H1 (cell line): ENCODE data around the gene ARMC5. TPM values are rescaled to one million over a fixed set of nuclear protein-coding genes. Genes with fewer than 3 reads are reported as not detected.

Experiments
- TAF1 ChIP-seq: IDR thresholded peaks from 2 replicates; pipeline ENCODE4 v1.6.1; 2011; ENCODE audit warnings: mild to moderate bottlenecking, low read depth, low read length
- polyA plus RNA-seq, 7 experiments: library from polyadenylated mRNA; depleted of rRNA in 3 of 7; stranded (reverse) in 5 of 7; unstranded in 2 of 7; fragments of >200 nt in 5 of 7; fragments of 200-250 nt in 2 of 7; gene quantifications; 1 replicate in 5 of 7; 2 replicates in 1 of 7; 4 replicates in 1 of 7; pipeline versions ENCODE4 v1.2.1 to v1.2.3, GENCODE V29; 2011 to 2013; ENCODE audit warnings: missing spikeins in 2 of 7, mixed read lengths in 2 of 7
- total RNA-seq: library from RNA; stranded (reverse); fragmentation: NEBNext Ultra II Directional; extraction: Animal tissue kit (Norgen Biotek cat#: 25700); gene quantifications from 2 replicates; pipeline ENCODE4 v1.2.1, GENCODE V29; 2021
- TF ChIP-seq, protein P1 (sequence below): fragments of 300-600 bp; sonication (generic); IDR thresholded peaks from 2 replicates; pipeline ENCODE4 v1.7.1; 2012; ENCODE audit warnings: low read length, moderate library complexity, mild to moderate bottlenecking, inconsistent platforms; ENCODE audit not compliant: insufficient replicate concordance

ARMC5 gene
- total and polyA plus RNA-seq, 2 of the 8 experiments (the other 6 are each of a cell fraction or from before 2014, with no cell fraction given) = 7.8 to 8.7 TPM

- TF ChIP-seq, protein P1, sequence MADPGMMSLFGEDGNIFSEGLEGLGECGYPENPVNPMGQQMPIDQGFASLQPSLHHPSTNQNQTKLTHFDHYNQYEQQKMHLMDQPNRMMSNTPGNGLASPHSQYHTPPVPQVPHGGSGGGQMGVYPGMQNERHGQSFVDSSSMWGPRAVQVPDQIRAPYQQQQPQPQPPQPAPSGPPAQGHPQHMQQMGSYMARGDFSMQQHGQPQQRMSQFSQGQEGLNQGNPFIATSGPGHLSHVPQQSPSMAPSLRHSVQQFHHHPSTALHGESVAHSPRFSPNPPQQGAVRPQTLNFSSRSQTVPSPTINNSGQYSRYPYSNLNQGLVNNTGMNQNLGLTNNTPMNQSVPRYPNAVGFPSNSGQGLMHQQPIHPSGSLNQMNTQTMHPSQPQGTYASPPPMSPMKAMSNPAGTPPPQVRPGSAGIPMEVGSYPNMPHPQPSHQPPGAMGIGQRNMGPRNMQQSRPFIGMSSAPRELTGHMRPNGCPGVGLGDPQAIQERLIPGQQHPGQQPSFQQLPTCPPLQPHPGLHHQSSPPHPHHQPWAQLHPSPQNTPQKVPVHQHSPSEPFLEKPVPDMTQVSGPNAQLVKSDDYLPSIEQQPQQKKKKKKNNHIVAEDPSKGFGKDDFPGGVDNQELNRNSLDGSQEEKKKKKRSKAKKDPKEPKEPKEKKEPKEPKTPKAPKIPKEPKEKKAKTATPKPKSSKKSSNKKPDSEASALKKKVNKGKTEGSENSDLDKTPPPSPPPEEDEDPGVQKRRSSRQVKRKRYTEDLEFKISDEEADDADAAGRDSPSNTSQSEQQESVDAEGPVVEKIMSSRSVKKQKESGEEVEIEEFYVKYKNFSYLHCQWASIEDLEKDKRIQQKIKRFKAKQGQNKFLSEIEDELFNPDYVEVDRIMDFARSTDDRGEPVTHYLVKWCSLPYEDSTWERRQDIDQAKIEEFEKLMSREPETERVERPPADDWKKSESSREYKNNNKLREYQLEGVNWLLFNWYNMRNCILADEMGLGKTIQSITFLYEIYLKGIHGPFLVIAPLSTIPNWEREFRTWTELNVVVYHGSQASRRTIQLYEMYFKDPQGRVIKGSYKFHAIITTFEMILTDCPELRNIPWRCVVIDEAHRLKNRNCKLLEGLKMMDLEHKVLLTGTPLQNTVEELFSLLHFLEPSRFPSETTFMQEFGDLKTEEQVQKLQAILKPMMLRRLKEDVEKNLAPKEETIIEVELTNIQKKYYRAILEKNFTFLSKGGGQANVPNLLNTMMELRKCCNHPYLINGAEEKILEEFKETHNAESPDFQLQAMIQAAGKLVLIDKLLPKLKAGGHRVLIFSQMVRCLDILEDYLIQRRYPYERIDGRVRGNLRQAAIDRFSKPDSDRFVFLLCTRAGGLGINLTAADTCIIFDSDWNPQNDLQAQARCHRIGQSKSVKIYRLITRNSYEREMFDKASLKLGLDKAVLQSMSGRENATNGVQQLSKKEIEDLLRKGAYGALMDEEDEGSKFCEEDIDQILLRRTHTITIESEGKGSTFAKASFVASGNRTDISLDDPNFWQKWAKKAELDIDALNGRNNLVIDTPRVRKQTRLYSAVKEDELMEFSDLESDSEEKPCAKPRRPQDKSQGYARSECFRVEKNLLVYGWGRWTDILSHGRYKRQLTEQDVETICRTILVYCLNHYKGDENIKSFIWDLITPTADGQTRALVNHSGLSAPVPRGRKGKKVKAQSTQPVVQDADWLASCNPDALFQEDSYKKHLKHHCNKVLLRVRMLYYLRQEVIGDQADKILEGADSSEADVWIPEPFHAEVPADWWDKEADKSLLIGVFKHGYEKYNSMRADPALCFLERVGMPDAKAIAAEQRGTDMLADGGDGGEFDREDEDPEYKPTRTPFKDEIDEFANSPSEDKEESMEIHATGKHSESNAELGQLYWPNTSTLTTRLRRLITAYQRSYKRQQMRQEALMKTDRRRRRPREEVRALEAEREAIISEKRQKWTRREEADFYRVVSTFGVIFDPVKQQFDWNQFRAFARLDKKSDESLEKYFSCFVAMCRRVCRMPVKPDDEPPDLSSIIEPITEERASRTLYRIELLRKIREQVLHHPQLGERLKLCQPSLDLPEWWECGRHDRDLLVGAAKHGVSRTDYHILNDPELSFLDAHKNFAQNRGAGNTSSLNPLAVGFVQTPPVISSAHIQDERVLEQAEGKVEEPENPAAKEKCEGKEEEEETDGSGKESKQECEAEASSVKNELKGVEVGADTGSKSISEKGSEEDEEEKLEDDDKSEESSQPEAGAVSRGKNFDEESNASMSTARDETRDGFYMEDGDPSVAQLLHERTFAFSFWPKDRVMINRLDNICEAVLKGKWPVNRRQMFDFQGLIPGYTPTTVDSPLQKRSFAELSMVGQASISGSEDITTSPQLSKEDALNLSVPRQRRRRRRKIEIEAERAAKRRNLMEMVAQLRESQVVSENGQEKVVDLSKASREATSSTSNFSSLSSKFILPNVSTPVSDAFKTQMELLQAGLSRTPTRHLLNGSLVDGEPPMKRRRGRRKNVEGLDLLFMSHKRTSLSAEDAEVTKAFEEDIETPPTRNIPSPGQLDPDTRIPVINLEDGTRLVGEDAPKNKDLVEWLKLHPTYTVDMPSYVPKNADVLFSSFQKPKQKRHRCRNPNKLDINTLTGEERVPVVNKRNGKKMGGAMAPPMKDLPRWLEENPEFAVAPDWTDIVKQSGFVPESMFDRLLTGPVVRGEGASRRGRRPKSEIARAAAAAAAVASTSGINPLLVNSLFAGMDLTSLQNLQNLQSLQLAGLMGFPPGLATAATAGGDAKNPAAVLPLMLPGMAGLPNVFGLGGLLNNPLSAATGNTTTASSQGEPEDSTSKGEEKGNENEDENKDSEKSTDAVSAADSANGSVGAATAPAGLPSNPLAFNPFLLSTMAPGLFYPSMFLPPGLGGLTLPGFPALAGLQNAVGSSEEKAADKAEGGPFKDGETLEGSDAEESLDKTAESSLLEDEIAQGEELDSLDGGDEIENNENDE = no peak
- TF ChIP-seq TAF1 = no peak
Observed at GRCh38 chr16:31411024-31411844, 48.1 kb upstream of the ARMC5 start (continued).
